H1 (cell line): ENCODE data around the gene NELFA. TPM values are rescaled to one million over a fixed set of nuclear protein-coding genes. Genes with fewer than 3 reads are reported as not detected.

ENCODE experiments used
- CTCF ChIA-PET: fragments of 300-600 bp; sonication (Branson Sonifier 250); formaldehyde crosslinking; loops from one replicate; lab custom pipeline; 2021; ENCODE audit not compliant: partially characterized antibody; lab: Charles Lee
- POLR2A ChIA-PET: fragments of 300-600 bp; sonication (Branson Sonifier 250); formaldehyde crosslinking; loops from one replicate; lab custom pipeline; 2021; ENCODE audit warnings: inconsistent platforms; ENCODE audit not compliant: partially characterized antibody; lab: Charles Lee
- DNase-seq, 2 experiments: peaks; one replicate each; pipeline versions ENCODE4 v3.0.0 to v3.0.0-alpha.2; 2010 to 2022; ENCODE audit warnings: low spot score in 2 of 2, low read depth in 1 of 2, mixed read lengths in 1 of 2
- FAIRE-seq: peaks from 2 replicates; lab custom pipeline; 2011; peaks lifted over from hg19 to GRCh38; lab: Jason Lieb, UNC
- H2AFZ ChIP-seq: 2 replicates; pipeline ENCODE4 v1.8.1; 2012; ENCODE audit warnings: low read length, inconsistent platforms
- H2AK5ac ChIP-seq: 2 replicates; pipeline ENCODE4 v1.6.1; 2013; ENCODE audit warnings: low read depth, low read length
- H2BK120ac ChIP-seq: replicated peaks from 2 replicates; pipeline ENCODE3; 2013; ENCODE audit warnings: low read depth, low read length, inconsistent platforms
- H2BK12ac ChIP-seq: 2 replicates; pipeline ENCODE4 v1.6.1; 2013; ENCODE audit warnings: low read depth, low read length
- H2BK15ac ChIP-seq: 2 replicates; pipeline ENCODE4 v1.6.1; 2013; ENCODE audit warnings: low read length
- H2BK20ac ChIP-seq: 2 replicates; pipeline ENCODE4 v1.6.1; 2013; ENCODE audit warnings: low read length
- H2BK5ac ChIP-seq: 2 replicates; pipeline ENCODE4 v1.6.1; 2013; ENCODE audit warnings: low read depth, low read length
- H3K14ac ChIP-seq: 2 replicates; pipeline ENCODE4 v1.6.1; 2013; ENCODE audit warnings: inconsistent platforms; ENCODE audit not compliant: insufficient read length
- H3K18ac ChIP-seq: 2 replicates; pipeline ENCODE4 v1.6.1; 2013; ENCODE audit warnings: low read length; ENCODE audit errors: extremely low read depth
- H3K23ac ChIP-seq: 2 replicates; pipeline ENCODE4 v1.6.1; 2013; ENCODE audit warnings: inconsistent platforms; ENCODE audit not compliant: insufficient read length
- H3K23me2 ChIP-seq: 2 replicates; pipeline ENCODE4 v1.6.1; 2013; ENCODE audit warnings: low read depth, low read length
- H3K27ac ChIP-seq: 2 replicates; pipeline ENCODE4 v1.6.1; 2011; ENCODE audit warnings: low read depth, low read length, inconsistent platforms
- H3K27me3 ChIP-seq, 4 experiments: replicated peaks in 1 of 4; 1 replicate in 1 of 4; 2 replicates in 3 of 4; pipeline versions ENCODE4 v1.6.1 to v1.8.1; 2011 to 2013; ENCODE audit warnings: low read length in 3 of 4, mild to moderate bottlenecking in 3 of 4, inconsistent platforms in 2 of 4, mixed read lengths in 2 of 4, moderate library complexity in 1 of 4; ENCODE audit not compliant: control insufficient read depth in 3 of 4, insufficient read depth in 3 of 4; ENCODE audit errors: extremely low read depth in 1 of 4
- H3K36me3 ChIP-seq, 4 experiments: 2 replicates each; pipeline versions ENCODE4 v1.6.1 to v1.8.1; 2011 to 2013; ENCODE audit warnings: mild to moderate bottlenecking in 4 of 4, low read length in 3 of 4, moderate library complexity in 2 of 4, control low read depth in 1 of 4, inconsistent platforms in 1 of 4; ENCODE audit not compliant: insufficient read depth in 4 of 4, control insufficient read depth in 2 of 4
- H3K4ac ChIP-seq: replicated peaks from 2 replicates; pipeline ENCODE3; 2013; ENCODE audit warnings: low read length, low read depth, mixed read lengths, inconsistent platforms; ENCODE audit not compliant: insufficient read length
- H3K4me1 ChIP-seq, 4 experiments: replicated peaks in 1 of 4; 1 replicate in 1 of 4; 2 replicates in 3 of 4; pipeline versions ENCODE4 v1.6.1 to v1.8.1; 2011 to 2013; ENCODE audit warnings: low read length in 3 of 4, inconsistent platforms in 2 of 4, mixed read lengths in 1 of 4; ENCODE audit not compliant: insufficient read depth in 4 of 4, control insufficient read depth in 3 of 4
- H3K4me2 ChIP-seq, 2 experiments: 2 replicates each; pipeline versions ENCODE4 v1.6.1 to v1.8.1; 2011 to 2013; ENCODE audit warnings: low read depth in 2 of 2, low read length in 2 of 2, control low read depth in 1 of 2, inconsistent platforms in 1 of 2, mild to moderate bottlenecking in 1 of 2; ENCODE audit not compliant: insufficient read depth in 1 of 2
- H3K4me3 ChIP-seq, 4 experiments: fragments of 200-600, 300-600 bp in 1 of 4; sonication (generic), shearing (Covaris generic), sonication (Bioruptor Twin) in 1 of 4; 2 replicates each; pipeline versions ENCODE4 v1.5.1 to v1.8.1; 2011 to 2016; ENCODE audit warnings: low read length in 4 of 4, low read depth in 3 of 4, control low read depth in 2 of 4, inconsistent platforms in 2 of 4, mild to moderate bottlenecking in 2 of 4, mixed read lengths in 1 of 4, moderate library complexity in 1 of 4; ENCODE audit not compliant: insufficient read depth in 2 of 4; ENCODE audit errors: extremely low read depth in 1 of 4
- H3K56ac ChIP-seq: replicated peaks from 2 replicates; pipeline ENCODE3; 2013; ENCODE audit warnings: low read depth, mild to moderate bottlenecking, mixed read lengths, low read length, inconsistent platforms; ENCODE audit not compliant: insufficient read length
- H3K79me1 ChIP-seq: 2 replicates; pipeline ENCODE4 v1.6.1; 2013; ENCODE audit warnings: low read depth, low read length, control low read depth
- H3K79me2 ChIP-seq, 2 experiments: 2 replicates each; pipeline versions ENCODE4 v1.6.1 to v1.8.1; 2012 to 2013; ENCODE audit warnings: low read length in 2 of 2, mild to moderate bottlenecking in 2 of 2, inconsistent platforms in 1 of 2; ENCODE audit not compliant: insufficient read depth in 2 of 2, control insufficient read depth in 1 of 2
- H3K9ac ChIP-seq, 4 experiments: replicated peaks in 1 of 4; 1 replicate in 1 of 4; 2 replicates in 3 of 4; pipeline versions ENCODE4 v1.6.1 to v1.8.1; 2011 to 2013; ENCODE audit warnings: low read depth in 3 of 4, low read length in 3 of 4, control low read depth in 2 of 4, mild to moderate bottlenecking in 2 of 4, moderate library complexity in 2 of 4, inconsistent platforms in 1 of 4; ENCODE audit errors: extremely low read depth in 1 of 4
- H3K9me3 ChIP-seq, 2 experiments: 2 replicates each; pipeline versions ENCODE4 v1.6.1 to v1.8.1; 2012 to 2013; ENCODE audit warnings: mild to moderate bottlenecking in 2 of 2, moderate library complexity in 2 of 2, control low read depth in 1 of 2, inconsistent platforms in 1 of 2, low read depth in 1 of 2, low read length in 1 of 2, mixed read lengths in 1 of 2; ENCODE audit not compliant: insufficient read depth in 2 of 2
- H4K20me1 ChIP-seq, 2 experiments: replicated peaks in 1 of 2; 2 replicates each; pipeline versions ENCODE3 to v1.8.1; 2011 to 2013; ENCODE audit warnings: inconsistent platforms in 2 of 2, low read length in 2 of 2, mild to moderate bottlenecking in 1 of 2; ENCODE audit not compliant: insufficient read depth in 2 of 2, control insufficient read depth in 1 of 2
- H4K5ac ChIP-seq: 2 replicates; pipeline ENCODE4 v1.6.1; 2013; ENCODE audit warnings: low read length, low read depth, mixed read lengths, inconsistent platforms; ENCODE audit not compliant: insufficient read length
- H4K8ac ChIP-seq: 2 replicates; pipeline ENCODE4 v1.8.0; 2013; ENCODE audit warnings: mild to moderate bottlenecking, moderate library complexity, low read length, inconsistent platforms; ENCODE audit not compliant: insufficient read depth; ENCODE audit errors: extremely low read depth
- H4K91ac ChIP-seq: replicated peaks from 2 replicates; pipeline ENCODE3; 2013; ENCODE audit warnings: low read length, mixed read lengths, inconsistent platforms; ENCODE audit not compliant: insufficient read length
- NRF1 ChIP-seq: IDR thresholded peaks from 2 replicates; pipeline ENCODE4 v1.6.1; 2011; ENCODE audit warnings: mild to moderate bottlenecking, low read depth, low read length, improper control_type of control experiment
- PHF8 ChIP-seq: fragments of 200-600 bp; sonication (generic); conservative IDR thresholded peaks from 2 replicates; pipeline ENCODE4 v1.7.1; 2012; ENCODE audit warnings: low read depth, mild to moderate bottlenecking, inconsistent platforms, low read length, moderate library complexity
- POLR2AphosphoS5 ChIP-seq: IDR thresholded peaks from 2 replicates; pipeline ENCODE4 v1.6.1; 2011; ENCODE audit warnings: low read depth, low read length
- SIRT6 ChIP-seq: IDR thresholded peaks from one replicate; pipeline ENCODE4 v1.7.1; 2012; ENCODE audit warnings: low read length, inconsistent platforms
- ZNF274 ChIP-seq: IDR thresholded peaks from 2 replicates; pipeline ENCODE4 v1.7.0; 2012; ENCODE audit warnings: low read length, borderline replicate concordance; ENCODE audit errors: extremely low read depth
- WGBS, 2 experiments: shearing (Covaris generic) in 1 of 2; methylation state at CpG; one replicate each; pipeline versions ENCODE4 v1.1.6 to v1.1.7; 2013 to 2015; ENCODE audit warnings: low lambda C conversion rate in 2 of 2, mixed read lengths in 2 of 2, inconsistent platforms in 1 of 2, low coverage in 1 of 2, missing lambda C conversion rate in 1 of 2; ENCODE audit not compliant: insufficient replicate concordance in 2 of 2, insufficient coverage in 1 of 2, insufficient read length in 1 of 2; ENCODE audit errors: extremely low coverage in 1 of 2, missing lambda C conversion rate in 1 of 2; 5-methylcytosine and 5-hydroxymethylcytosine counted together
- polyA plus RNA-seq, 7 experiments: library from polyadenylated mRNA; depleted of rRNA in 3 of 7; stranded (reverse) in 5 of 7; unstranded in 2 of 7; fragments of >200 nt in 5 of 7; fragments of 200-250 nt in 2 of 7; gene quantifications; 1 replicate in 5 of 7; 2 replicates in 1 of 7; 4 replicates in 1 of 7; pipeline versions ENCODE4 v1.2.1 to v1.2.3, GENCODE V29; 2011 to 2013; ENCODE audit warnings: missing spikeins in 2 of 7, mixed read lengths in 2 of 7
- total RNA-seq: library from RNA; stranded (reverse); fragmentation: NEBNext Ultra II Directional; extraction: Animal tissue kit (Norgen Biotek cat#: 25700); gene quantifications from 2 replicates; pipeline ENCODE4 v1.2.1, GENCODE V29; 2021

NELFA gene
- total and polyA plus RNA-seq, 2 of the 8 experiments (the other 6 are each of a cell fraction or from before 2014, with no cell fraction given): 41.8 to 57.5 TPM

- Histone ChIP-seq H3K4me1 (peaks cover 0 to 8% (median 3%) of the 10 kb centered on the region in 4 experiments; a peak in 5 of 7 replicates), H2BK5ac (no peak overlapping the region), H2AFZ (no peak overlapping the region), H4K5ac (no peak overlapping the region), H3K9ac (no peak overlapping the region), H4K20me1 (peaks cover 0 to 9% of the 10 kb centered on the region in 2 experiments), H3K23ac (no peak overlapping the region), H3K56ac (no peak overlapping the region), H3K4me2 (no peak overlapping the region), H2AK5ac (no peak overlapping the region), H2BK15ac (no peak overlapping the region), H3K18ac (no peak overlapping the region), H3K14ac (no peak overlapping the region), H2BK20ac (no peak overlapping the region), H4K8ac (no peak overlapping the region), H4K91ac (no peak overlapping the region), H3K9me3 (peaks cover 0 to 8% of the 10 kb centered on the region in 2 experiments; a peak in 1 of 4 replicates), H3K36me3 (no peaks in the 10 kb centered on the region; a peak in 1 of 8 replicates), H3K4me3 (no peak overlapping the region), H3K4ac (no peak overlapping the region), H3K27ac (no peak overlapping the region), H3K79me2 (no peaks in the 10 kb centered on the region), H2BK12ac (no peak overlapping the region), H3K27me3 (peaks cover 21 to 48% (median 41%) of the 10 kb centered on the region in 4 experiments), H3K23me2 (peaks cover 12% of the 10 kb centered on the region; the same call in 1 of the 2 replicates), H2BK120ac (no peak overlapping the region), H3K79me1 (no peaks in the 10 kb centered on the region)
- FAIRE-seq (no peak), DNase-seq (no peak)
- no peak for TF ChIP-seq NRF1
- no peak for TF ChIP-seq SIRT6
- no peak for TF ChIP-seq PHF8
- no peak for TF ChIP-seq ZNF274
- TF ChIP-seq POLR2AphosphoS5: no peak
- POLR2A ChIA-PET: interaction anchor here (2.3 kb wide), 1 partner anchor 35 kb away, joined by 6 read pairs; the partner anchor contains the start of gene NELFA
- CTCF ChIA-PET: interaction anchor here (1.0 to 2.6 kb wide), 4 partner anchors 14 to 232 kb away, joined by 3 to 10 read pairs (median 6); partner anchors contain the start of genes NAT8L and NELFA
- WGBS, 2 experiments: 89% methylated on average over 6 of the region's 6 CpGs; no CpG with 5 or more reads in 1 of the 2 experiments
Observed at GRCh38 chr4:2044119-2044485, 35.3 kb upstream of the NELFA start.
